SK-N-SH (cell line): ENCODE data around the gene CD79A. TPM values are rescaled to one million over a fixed set of nuclear protein-coding genes. Genes with fewer than 3 reads are reported as not detected.

Experiments used
- CTCF ChIA-PET: fragments of 300-600, 350-600 bp; formaldehyde crosslinking; extraction: SDS; loops from one replicate; lab custom pipeline; 2021; lab: Yijun Ruan, JAX
- POLR2A ChIA-PET: fragments of 350-600 bp; sonication (Branson Sonifier 250); formaldehyde crosslinking; extraction: SDS; loops from one replicate; lab custom pipeline; 2020; ENCODE audit warnings: antibody characterized with exemption, inconsistent platforms; lab: Yijun Ruan, JAX
- DNase-seq: peaks from one replicate; pipeline ENCODE4 v3.0.0; 2012
- H2AFZ ChIP-seq: fragments of 200-600 bp; sonication (generic); 2 replicates; pipeline ENCODE4 v1.8.1; 2016; ENCODE audit warnings: antibody characterized with exemption, mild to moderate bottlenecking, low read depth
- H3F3A ChIP-seq: fragments of 200-600 bp; sonication (generic); replicated peaks from 2 replicates; pipeline ENCODE3; 2016; ENCODE audit warnings: antibody characterized with exemption, mild to moderate bottlenecking; ENCODE audit not compliant: insufficient read depth
- H3K27ac ChIP-seq, 2 experiments: fragments of 200-500 bp in 1 of 2; fragments of 200-600 bp in 1 of 2; sonication (Bioruptor generic) in 1 of 2; sonication (generic), shearing (Covaris generic) in 1 of 2; 2 replicates each; pipeline versions ENCODE4 v1.5.1 to v1.6.1; 2014 to 2016; ENCODE audit warnings: low read depth in 2 of 2, inconsistent platforms in 1 of 2, low read length in 1 of 2, mild to moderate bottlenecking in 1 of 2, mixed read lengths in 1 of 2
- H3K27me3 ChIP-seq: fragments of 200-600 bp; sonication (generic), shearing (Covaris generic); 2 replicates; pipeline ENCODE4 v1.6.1; 2016; ENCODE audit warnings: mixed run types; ENCODE audit not compliant: insufficient read depth
- H3K36me3 ChIP-seq, 2 experiments: fragments of 200-500 bp in 1 of 2; fragments of 200-600 bp in 1 of 2; sonication (Bioruptor generic) in 1 of 2; sonication (generic) in 1 of 2; replicated peaks in 1 of 2; 2 replicates each; pipeline versions ENCODE3 to v1.5.1; 2014 to 2016; ENCODE audit warnings: low read length in 1 of 2, mild to moderate bottlenecking in 1 of 2; ENCODE audit not compliant: insufficient read depth in 2 of 2, control insufficient read depth in 1 of 2
- H3K4me1 ChIP-seq, 2 experiments: fragments of 200-500 bp in 1 of 2; fragments of 200-600 bp in 1 of 2; sonication (Bioruptor generic) in 1 of 2; sonication (generic), shearing (Covaris generic) in 1 of 2; 2 replicates each; pipeline versions ENCODE4 v1.5.1 to v1.6.1; 2014 to 2016; ENCODE audit warnings: low read depth in 1 of 2, low read length in 1 of 2, mixed run types in 1 of 2; ENCODE audit not compliant: insufficient read depth in 2 of 2, control insufficient read depth in 1 of 2
- H3K4me2 ChIP-seq: fragments of 200-600 bp; sonication (generic), shearing (Covaris generic); 2 replicates; pipeline ENCODE4 v1.6.1; 2017; ENCODE audit warnings: mixed run types
- H3K4me3 ChIP-seq, 2 experiments: fragments of 200-500 bp in 1 of 2; fragments of 200-600 bp in 1 of 2; sonication (Bioruptor generic) in 1 of 2; sonication (generic), shearing (Covaris generic) in 1 of 2; 2 replicates each; pipeline versions ENCODE4 v1.5.1 to v1.8.1; 2014 to 2016; ENCODE audit warnings: low read depth in 2 of 2, inconsistent platforms in 1 of 2, low read length in 1 of 2, mild to moderate bottlenecking in 1 of 2, mixed read lengths in 1 of 2, moderate library complexity in 1 of 2
- H3K79me2 ChIP-seq: fragments of 200-600 bp; sonication (generic); 2 replicates; pipeline ENCODE4 v1.8.1; 2017; ENCODE audit warnings: mild to moderate bottlenecking; ENCODE audit not compliant: insufficient read depth
- H3K9ac ChIP-seq: fragments of 200-600 bp; sonication (generic); 2 replicates; pipeline ENCODE4 v1.6.1; 2017; ENCODE audit warnings: mixed run types
- H3K9me2 ChIP-seq: fragments of 200-600 bp; sonication (generic); 2 replicates; pipeline ENCODE4 v1.6.1; 2017; ENCODE audit warnings: mixed run types
- H3K9me3 ChIP-seq: fragments of 200-600 bp; sonication (generic); 2 replicates; pipeline ENCODE4 v1.6.1; 2017; ENCODE audit warnings: mixed run types, mild to moderate bottlenecking, moderate library complexity
- H4K20me1 ChIP-seq: fragments of 200-600 bp; sonication (generic); 2 replicates; pipeline ENCODE4 v1.6.1; 2017; ENCODE audit warnings: mild to moderate bottlenecking, mixed run types; ENCODE audit not compliant: insufficient read depth
- CHD2 ChIP-seq: fragments of 150-350 bp; IDR thresholded peaks from 2 replicates; pipeline ENCODE4 v1.6.1; 2018; ENCODE audit warnings: low read length; ENCODE audit not compliant: partially characterized antibody
- CTCF ChIP-seq: fragments of 200-600 bp; sonication (generic); IDR thresholded peaks from 2 replicates; pipeline ENCODE4 v1.6.1; 2017; ENCODE audit warnings: antibody characterized with exemption, mild to moderate bottlenecking, moderate library complexity
- ELF1 ChIP-seq: IDR thresholded peaks from 2 replicates; pipeline ENCODE4 v1.4.0; 2012
- EP300 ChIP-seq, 2 experiments: IDR thresholded peaks; 2 replicates each; pipeline versions ENCODE4 v1.4.0 to v1.6.1; 2012; ENCODE audit warnings: borderline replicate concordance in 1 of 2, low read depth in 1 of 2, low read length in 1 of 2
- EZH2phosphoT487 ChIP-seq: fragments of 200-600 bp; sonication (generic); IDR thresholded peaks from 2 replicates; pipeline ENCODE4 v1.6.1; 2017; ENCODE audit warnings: low read depth, mixed run types, mild to moderate bottlenecking, antibody characterized with exemption, moderate library complexity, borderline replicate concordance
- FOXJ3 ChIP-seq: sonication (generic); formaldehyde crosslinking; IDR thresholded peaks from 2 replicates; pipeline ENCODE4 v1.5.1; 2020; ENCODE audit warnings: mild to moderate bottlenecking, missing genetic modification reagents
- GATA2 ChIP-seq: sonication (generic); formaldehyde crosslinking; IDR thresholded peaks from 2 replicates; pipeline ENCODE4 v1.5.0; 2020; ENCODE audit warnings: mild to moderate bottlenecking, missing genetic modification reagents
- IRF3 ChIP-seq: fragments of 150-350 bp; IDR thresholded peaks from 2 replicates; pipeline ENCODE4 v1.6.1; 2016; ENCODE audit warnings: mild to moderate bottlenecking, low read depth, low read length
- JUND ChIP-seq: IDR thresholded peaks from 2 replicates; pipeline ENCODE4 v1.4.0; 2012
- MEF2A ChIP-seq: IDR thresholded peaks from 2 replicates; pipeline ENCODE4 v1.4.0; 2012; ENCODE audit warnings: low read depth, borderline replicate concordance
- MXI1 ChIP-seq: IDR thresholded peaks from 2 replicates; pipeline ENCODE4 v1.6.1; 2012; ENCODE audit warnings: mild to moderate bottlenecking, low read depth, low read length, improper control_type of control experiment
- NFIC ChIP-seq: IDR thresholded peaks from 2 replicates; pipeline ENCODE4 v1.4.0; 2012; ENCODE audit warnings: borderline replicate concordance
- PBX3 ChIP-seq: IDR thresholded peaks from 2 replicates; pipeline ENCODE4; 2012
- POLR2AphosphoS5 ChIP-seq: IDR thresholded peaks from 2 replicates; pipeline ENCODE4 v1.6.1; 2012; ENCODE audit warnings: low read depth, low read length
- RCOR1 ChIP-seq: fragments of 150-350 bp; IDR thresholded peaks from 2 replicates; pipeline ENCODE4 v1.6.1; 2017; ENCODE audit warnings: antibody characterized with exemption, low read length
- RFX5 ChIP-seq: IDR thresholded peaks from 2 replicates; pipeline ENCODE4 v1.6.1; 2012; ENCODE audit warnings: mild to moderate bottlenecking, improper control_type of control experiment, low read length
- RXRA ChIP-seq: IDR thresholded peaks from 2 replicates; pipeline ENCODE4 v1.4.0; 2012; ENCODE audit warnings: low read depth, mild to moderate bottlenecking, borderline replicate concordance
- TEAD4 ChIP-seq: IDR thresholded peaks from 2 replicates; pipeline ENCODE4 v1.4.0; 2012; ENCODE audit warnings: mild to moderate bottlenecking, borderline replicate concordance; ENCODE audit not compliant: insufficient read depth
- USF1 ChIP-seq: IDR thresholded peaks from 2 replicates; pipeline ENCODE4 v1.4.0; 2012; ENCODE audit warnings: low read depth, borderline replicate concordance
- USF2 ChIP-seq: fragments of 150-350 bp; IDR thresholded peaks from 2 replicates; pipeline ENCODE4 v1.6.1; 2017; ENCODE audit warnings: antibody characterized with exemption, low read length, low read depth, borderline replicate concordance
- YY1 ChIP-seq: IDR thresholded peaks from 2 replicates; pipeline ENCODE4 v1.4.0; 2012; ENCODE audit warnings: low read depth, mild to moderate bottlenecking
- WGBS: methylation state at CpG from one replicate; pipeline ENCODE4 v1.1.6; 2017; ENCODE audit warnings: low lambda C conversion rate; 5-methylcytosine and 5-hydroxymethylcytosine counted together
- polyA plus RNA-seq, 3 experiments: library from polyadenylated mRNA; depleted of rRNA; stranded (reverse); fragments of >200 nt; gene quantifications; 2 replicates each; pipeline ENCODE4 v1.2.3, GENCODE V29; 2012

CD79A gene
- polyA plus RNA-seq, 1 of the 3 experiments (the other 2 are of a cell fraction) = 0.20 TPM

- no peak overlapping the region for H3K4me2 ChIP-seq
- no peak overlapping the region for H3K9ac ChIP-seq
- TF ChIP-seq FOXJ3 (no peak), ELF1 (no peak), USF1 (no peak), TEAD4 (no peak), YY1 (no peak), IRF3 (no peak)
- H3K27me3 ChIP-seq = no peaks in the 10 kb centered on the region
- H3K9me2 ChIP-seq = no peaks in the 10 kb centered on the region
- DNase-seq = no peak
- peaks cover 3 to 11% of the 10 kb centered on the region in 2 experiments; a peak in 3 of 4 replicates for H3K4me1 ChIP-seq
- H3F3A ChIP-seq = no peaks in the 10 kb centered on the region
- no peak overlapping the region for H3K27ac ChIP-seq
- no peaks in the 10 kb centered on the region; the same call in 1 of the 2 replicates for H3K9me3 ChIP-seq
- peaks cover 39% of the 10 kb centered on the region for H4K20me1 ChIP-seq
- H2AFZ ChIP-seq = no peak overlapping the region
- ChIA-PET CTCF (interaction anchor here (2.9 kb wide), 1 partner anchor 62 kb away, joined by 9 read pairs; no protein-coding TSS in a partner anchor), POLR2A (no interaction called here)
- H3K36me3 ChIP-seq = peaks cover 24 to 27% of the 10 kb centered on the region in 2 experiments
- peaks cover 33% of the 10 kb centered on the region for H3K79me2 ChIP-seq
- WGBS = 93% methylated on average over 8 of the region's 8 CpGs
- no peak overlapping the region for H3K4me3 ChIP-seq
Observed at GRCh38 chr19:41889896-41890295, 12.8 kb downstream of the CD79A start.

GRCh38 chr19:41890936-41891335 lies 13.9 kb downstream of the CD79A start:
- H3K36me3 ChIP-seq = peaks cover 22 to 30% of the 10 kb centered on the region in 2 experiments
- CTCF ChIA-PET = interaction anchor here (0.6 to 2.9 kb wide), 2 partner anchors 61 to 311 kb away, joined by 3 to 9 read pairs; no protein-coding TSS in a partner anchor
- WGBS = 96% methylated on average over 4 of the region's 4 CpGs

More at GRCh38 chr19:41890936-41891335, 13.9 kb downstream of the CD79A start:
- H3K27me3 ChIP-seq = no peaks in the 10 kb centered on the region
- no peak overlapping the region for H2AFZ ChIP-seq
- H3K9me2 ChIP-seq = no peaks in the 10 kb centered on the region
- H3K9me3 ChIP-seq = no peaks in the 10 kb centered on the region; the same call in 1 of the 2 replicates
- H3K4me2 ChIP-seq = no peak overlapping the region
- no peak for DNase-seq
- TF ChIP-seq PBX3 (no peak), RCOR1 (no peak), NFIC (no peak), CTCF (no peak), POLR2AphosphoS5 (no peak), JUND (no peak), USF2 (no peak), MXI1 (no peak), EP300 (IDR thresholded peaks at IDR 0.05; ENCODE audit: borderline replicate concordance in 1 of 2, low read depth in 1 of 2, low read length in 1 of 2) (no peak), TEAD4 (no peak), RFX5 (no peak), CHD2 (no peak), EZH2phosphoT487 (no peak), GATA2 (CRISPR knock-in tag) (no peak), RXRA (no peak), MEF2A (no peak)
- H3K4me3 ChIP-seq = no peak overlapping the region
- peaks cover 0 to 11% of the 10 kb centered on the region in 2 experiments; a peak in 1 of 4 replicates for H3K4me1 ChIP-seq
- H3F3A ChIP-seq = no peaks in the 10 kb centered on the region
- peaks cover 23% of the 10 kb centered on the region for H3K79me2 ChIP-seq
- POLR2A ChIA-PET = interaction anchor here (1.0 to 1.6 kb wide), 2 partner anchors 18 to 21 kb away, joined by 3 to 4 read pairs; no protein-coding TSS in a partner anchor
- no peak overlapping the region for H3K27ac ChIP-seq
- H4K20me1 ChIP-seq = peaks cover 31% of the 10 kb centered on the region
- no peak overlapping the region for H3K9ac ChIP-seq
